ENCODE data around the gene EFEMP1. TPM values are rescaled to one million over a fixed set of nuclear protein-coding genes. Genes with fewer than 3 reads are reported as not detected.

EFEMP1 gene
- total RNA-seq, 4 donors from 2014 or later = 11.2 to 68.3 (median 41.8) TPM

DNA sequence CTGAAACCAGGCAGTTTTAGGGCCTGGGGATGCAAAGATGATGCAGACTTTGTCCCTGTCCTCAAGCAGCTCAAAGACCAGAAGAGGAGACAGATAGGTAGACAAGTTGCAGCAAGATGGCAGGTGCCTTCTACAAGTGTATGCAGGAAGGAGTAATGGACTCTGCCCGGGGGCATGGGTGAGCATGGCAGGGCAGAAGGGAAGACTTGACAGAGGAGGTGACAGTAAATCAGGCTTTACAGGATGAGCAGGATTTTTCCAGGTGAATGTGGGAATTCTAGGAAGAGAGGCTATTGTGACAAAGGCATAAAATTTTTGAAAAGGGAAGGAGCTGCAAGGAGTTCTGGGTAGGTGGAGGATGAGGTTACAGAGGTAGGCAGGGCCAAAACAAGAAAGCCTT, 4.7 kb downstream of the EFEMP1 start:
- Histone ChIP-seq H3K4me3 (no peak overlapping the region), H3K4me1 (peaks cover 0 to 20% (median 8%) of the 10 kb centered on the region in 3 donors), H3K9me3 (no peaks in the 10 kb centered on the region), H3K36me3 (no peaks in the 10 kb centered on the region), H3K27ac (no peak overlapping the region), H3K27me3 (peaks cover 0 to 17% (median 0%) of the 10 kb centered on the region in 4 donors)
- DNase-seq = no peak
- 44 to 55% methylated on average over 1 of the region's 1 CpG for WGBS, 2 donors
- TF ChIP-seq, protein P1, sequence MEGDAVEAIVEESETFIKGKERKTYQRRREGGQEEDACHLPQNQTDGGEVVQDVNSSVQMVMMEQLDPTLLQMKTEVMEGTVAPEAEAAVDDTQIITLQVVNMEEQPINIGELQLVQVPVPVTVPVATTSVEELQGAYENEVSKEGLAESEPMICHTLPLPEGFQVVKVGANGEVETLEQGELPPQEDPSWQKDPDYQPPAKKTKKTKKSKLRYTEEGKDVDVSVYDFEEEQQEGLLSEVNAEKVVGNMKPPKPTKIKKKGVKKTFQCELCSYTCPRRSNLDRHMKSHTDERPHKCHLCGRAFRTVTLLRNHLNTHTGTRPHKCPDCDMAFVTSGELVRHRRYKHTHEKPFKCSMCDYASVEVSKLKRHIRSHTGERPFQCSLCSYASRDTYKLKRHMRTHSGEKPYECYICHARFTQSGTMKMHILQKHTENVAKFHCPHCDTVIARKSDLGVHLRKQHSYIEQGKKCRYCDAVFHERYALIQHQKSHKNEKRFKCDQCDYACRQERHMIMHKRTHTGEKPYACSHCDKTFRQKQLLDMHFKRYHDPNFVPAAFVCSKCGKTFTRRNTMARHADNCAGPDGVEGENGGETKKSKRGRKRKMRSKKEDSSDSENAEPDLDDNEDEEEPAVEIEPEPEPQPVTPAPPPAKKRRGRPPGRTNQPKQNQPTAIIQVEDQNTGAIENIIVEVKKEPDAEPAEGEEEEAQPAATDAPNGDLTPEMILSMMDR (IDR thresholded peaks at IDR 0.05) = no peak
- TF ChIP-seq POLR2A (IDR thresholded peaks at IDR 0.05) = no peak
- intact Hi-C loops (cut with DNase I) = no loop called here

DNA sequence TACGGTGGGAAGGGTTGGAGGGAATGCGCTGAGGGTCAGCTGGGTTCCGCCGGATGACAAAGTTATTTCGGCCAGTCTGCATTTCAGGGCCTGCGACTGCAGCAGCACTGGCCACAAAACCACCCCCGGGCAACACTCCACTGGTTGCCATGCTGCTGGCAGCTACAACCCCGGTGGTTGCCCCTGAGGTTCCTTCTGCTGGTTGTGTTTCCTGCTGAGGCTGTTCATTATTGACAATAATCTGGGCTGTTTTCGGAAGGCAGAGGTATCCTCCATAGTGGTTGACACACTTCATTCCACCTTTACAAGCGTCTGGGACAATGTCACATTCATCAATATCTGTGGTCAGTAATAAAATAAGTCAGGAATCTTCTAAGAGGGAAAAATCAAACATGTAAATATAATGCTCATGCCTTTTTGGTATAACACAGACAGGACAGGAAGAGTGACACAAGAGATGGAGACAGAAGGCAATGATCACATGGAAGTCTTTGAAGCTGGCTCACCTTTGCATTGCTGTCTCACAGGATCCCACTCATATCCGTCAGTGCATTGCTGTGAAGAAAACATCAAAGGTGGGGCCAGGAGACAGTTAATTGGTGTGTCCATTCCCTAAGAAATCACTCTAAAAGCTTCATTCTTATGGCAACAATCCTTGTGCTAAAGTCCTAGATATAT, 5.7 kb downstream of the EFEMP1 start:
- TF ChIP-seq, protein P1 (IDR thresholded peaks at IDR 0.05) = no peak
- TF ChIP-seq POLR2A (IDR thresholded peaks at IDR 0.05) = no peak
- intact Hi-C loops (cut with DNase I) = no loop called here
- H3K27me3 ChIP-seq = peaks cover 0 to 7% (median 0%) of the 10 kb centered on the region in 4 donors
- H3K4me3 ChIP-seq = no peak overlapping the region
- no peak overlapping the region for H3K27ac ChIP-seq
- no peaks in the 10 kb centered on the region for H3K36me3 ChIP-seq
- no peaks in the 10 kb centered on the region for H3K9me3 ChIP-seq
- WGBS, 2 donors = 96 to 97% methylated on average over 8 to 11 of the region's 11 CpGs
- H3K4me1 ChIP-seq = peaks cover 0 to 10% (median 1%) of the 10 kb centered on the region in 3 donors
- DNase-seq = no peak

DNA sequence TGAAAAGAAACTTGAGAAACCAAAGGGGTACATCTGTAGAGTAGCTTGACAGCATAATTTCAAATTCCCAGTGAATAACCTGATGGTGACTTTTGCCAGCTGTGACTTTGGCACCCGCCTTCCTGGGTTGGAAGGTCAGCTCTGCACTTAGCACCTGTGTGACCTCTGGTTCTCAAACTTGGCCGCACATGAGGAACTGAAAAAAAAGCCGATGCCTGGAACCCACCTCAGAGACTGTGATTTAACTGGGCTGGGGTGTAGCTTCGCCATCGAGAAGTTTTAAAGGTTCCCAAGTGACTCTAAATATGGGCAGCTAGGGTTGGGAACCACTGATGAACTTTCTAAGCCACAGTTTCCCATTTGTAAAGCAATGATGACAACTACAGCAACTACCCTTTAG, 6.5 kb downstream of the EFEMP1 start:
- WGBS, 2 donors = 69 to 86% methylated on average over 4 to 5 of the region's 5 CpGs

DNA sequence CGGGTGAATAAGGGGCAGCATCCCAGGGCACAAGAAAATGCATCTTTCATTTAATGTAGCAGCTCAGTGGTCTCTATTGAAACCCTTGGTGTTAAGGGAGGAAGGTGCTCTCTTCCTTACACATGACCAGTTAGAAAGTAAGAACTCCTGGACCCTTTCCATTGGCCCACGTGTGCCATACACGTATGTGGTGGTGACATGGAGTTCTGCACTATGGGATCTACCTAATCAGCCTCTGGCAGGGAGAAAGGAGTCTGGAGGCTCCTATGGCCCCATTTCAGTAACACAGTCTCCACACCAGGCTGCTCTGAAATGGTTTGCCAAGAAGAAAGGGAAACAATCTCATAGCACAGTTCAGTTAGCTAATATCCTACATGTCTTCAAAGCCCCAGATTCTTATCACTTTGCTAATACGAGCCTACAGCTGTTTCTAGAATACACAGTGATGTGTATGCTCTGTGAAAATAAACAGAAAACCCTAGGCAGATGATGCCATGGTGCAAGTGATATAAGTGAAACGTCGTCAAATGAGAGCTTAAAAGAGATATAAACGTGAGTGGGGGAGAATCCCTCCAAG, 7.0 kb downstream of the EFEMP1 start:
- no peaks in the 10 kb centered on the region for H3K27me3 ChIP-seq
- H3K9me3 ChIP-seq = no peaks in the 10 kb centered on the region
- no peaks in the 10 kb centered on the region for H3K4me1 ChIP-seq
- intact Hi-C loops (cut with DNase I) = no loop called here
- no peak for DNase-seq
- TF ChIP-seq POLR2A (IDR thresholded peaks at IDR 0.05) = no peak
- TF ChIP-seq, protein P1 (IDR thresholded peaks at IDR 0.05) = no peak
- no peak overlapping the region for H3K4me3 ChIP-seq
- H3K36me3 ChIP-seq = no peaks in the 10 kb centered on the region
- H3K27ac ChIP-seq = no peak overlapping the region
- 70 to 89% methylated on average over 6 to 7 of the region's 7 CpGs for WGBS, 2 donors

More for the DNA sequence above, 6.5 kb downstream of the EFEMP1 start:
- TF ChIP-seq POLR2A (IDR thresholded peaks at IDR 0.05) = no peak
- TF ChIP-seq, protein P1 (IDR thresholded peaks at IDR 0.05) = no peak
- Histone ChIP-seq H3K27ac (no peak overlapping the region), H3K36me3 (no peaks in the 10 kb centered on the region), H3K27me3 (peaks cover 0 to under 1% (median 0%) of the 10 kb centered on the region in 4 donors), H3K4me3 (no peak overlapping the region), H3K4me1 (peaks cover 0 to 2% (median 0%) of the 10 kb centered on the region in 3 donors), H3K9me3 (no peaks in the 10 kb centered on the region)
- DNase-seq = no peak
- intact Hi-C loops (cut with DNase I) = no loop called here

DNA sequence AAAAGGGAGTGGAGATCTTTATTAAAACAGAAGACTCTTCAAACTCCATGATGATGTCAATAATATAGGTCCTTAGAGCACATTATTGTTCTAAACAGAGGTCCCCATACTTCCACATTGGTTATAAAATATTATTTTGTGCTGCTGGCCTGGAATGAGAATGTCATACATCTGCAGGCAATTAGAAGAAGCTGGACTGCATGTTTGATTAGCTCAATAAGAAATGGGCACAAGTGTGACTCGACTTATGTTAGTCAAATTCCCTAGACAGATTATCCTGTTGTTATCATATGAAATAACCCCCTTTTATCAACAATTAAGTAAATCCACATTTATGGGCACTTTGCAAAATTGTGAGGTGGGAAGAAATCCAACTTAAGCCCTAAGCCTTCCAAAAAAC, 8.8 kb downstream of the EFEMP1 start:
- no peaks in the 10 kb centered on the region for H3K36me3 ChIP-seq
- DNase-seq = no peak
- no peak for TF ChIP-seq POLR2A (IDR thresholded peaks at IDR 0.05)
- TF ChIP-seq, protein P1 (IDR thresholded peaks at IDR 0.05) = no peak
- H3K4me1 ChIP-seq = no peaks in the 10 kb centered on the region
- no peaks in the 10 kb centered on the region for H3K27me3 ChIP-seq
- H3K4me3 ChIP-seq = no peak overlapping the region
- intact Hi-C loops (cut with DNase I) = no loop called here
- H3K27ac ChIP-seq = no peak overlapping the region
- 50 to 79% methylated on average over 1 of the region's 1 CpG for WGBS, 2 donors
- H3K9me3 ChIP-seq = no peaks in the 10 kb centered on the region

Measured in esophagus squamous epithelium (tissue), 5 donors.